Mesendoderm (in vitro differentiated cells): Measurements from ENCODE around the gene TAS2R41.

ENCODE experiments used
- DNase-seq: peaks from one replicate; pipeline ENCODE4 v3.0.0; 2013
- H2AK5ac ChIP-seq: 2 replicates; pipeline ENCODE4 v1.6.1; 2013; ENCODE audit warnings: low read length, inconsistent platforms
- H2BK120ac ChIP-seq: 2 replicates; pipeline ENCODE4 v1.6.1; 2013; ENCODE audit warnings: low read depth, mild to moderate bottlenecking, low read length, moderate library complexity, mixed read lengths
- H2BK15ac ChIP-seq: replicated peaks from 2 replicates; pipeline ENCODE4 v1.6.1; 2013; ENCODE audit warnings: low read depth, mild to moderate bottlenecking, moderate library complexity
- H2BK5ac ChIP-seq: 2 replicates; pipeline ENCODE4 v1.6.1; 2013; ENCODE audit warnings: low read length, inconsistent platforms
- H3K18ac ChIP-seq: 2 replicates; pipeline ENCODE4 v1.6.1; 2013; ENCODE audit warnings: mild to moderate bottlenecking, low read length, mixed read lengths
- H3K23ac ChIP-seq: one replicate; pipeline ENCODE4 v1.6.1; 2013; ENCODE audit warnings: low read length
- H3K27ac ChIP-seq: 2 replicates; pipeline ENCODE4 v1.5.1; 2013; ENCODE audit warnings: low read depth, mild to moderate bottlenecking, inconsistent platforms, low read length, moderate library complexity
- H3K27me3 ChIP-seq: 2 replicates; pipeline ENCODE4 v1.6.1; 2013; ENCODE audit warnings: low read length, control low read depth, mild to moderate bottlenecking, inconsistent platforms; ENCODE audit not compliant: insufficient read depth, poor library complexity
- H3K36me3 ChIP-seq: 2 replicates; pipeline ENCODE4 v1.6.1; 2013; ENCODE audit warnings: low read length, inconsistent platforms; ENCODE audit not compliant: control insufficient read depth, insufficient read depth
- H3K4ac ChIP-seq: one replicate; pipeline ENCODE4 v1.6.1; 2013; ENCODE audit warnings: low read depth, mild to moderate bottlenecking, low read length, moderate library complexity
- H3K4me1 ChIP-seq: 2 replicates; pipeline ENCODE4 v1.6.1; 2013; ENCODE audit warnings: low read depth, low read length, inconsistent platforms; ENCODE audit not compliant: control insufficient read depth
- H3K4me2 ChIP-seq: 2 replicates; pipeline ENCODE4 v1.6.1; 2013; ENCODE audit warnings: low read length
- H3K4me3 ChIP-seq: 2 replicates; pipeline ENCODE4 v1.5.1; 2013; ENCODE audit warnings: mild to moderate bottlenecking, low read length
- H3K56ac ChIP-seq: one replicate; pipeline ENCODE4 v1.6.1; 2013; ENCODE audit warnings: low read length
- H3K79me1 ChIP-seq: 2 replicates; pipeline ENCODE4 v1.6.1; 2013; ENCODE audit warnings: low read length, inconsistent platforms
- H3K79me2 ChIP-seq: 2 replicates; pipeline ENCODE4 v1.6.1; 2013; ENCODE audit warnings: mild to moderate bottlenecking, low read length; ENCODE audit not compliant: control insufficient read depth, insufficient read depth
- H3K9ac ChIP-seq: 2 replicates; pipeline ENCODE4 v1.6.1; 2013; ENCODE audit warnings: low read length, inconsistent platforms
- H4K5ac ChIP-seq: one replicate; pipeline ENCODE4 v1.6.1; 2013; ENCODE audit warnings: low read length
- H4K8ac ChIP-seq: one replicate; pipeline ENCODE4 v1.6.1; 2013; ENCODE audit warnings: low read depth, mild to moderate bottlenecking, control low read depth, low read length, moderate library complexity
- WGBS: extraction: QIAGEN DNeasy Blood & Tissue Kit; methylation state at CpG from one replicate; pipeline ENCODE4 v1.1.7; 2013; ENCODE audit warnings: low lambda C conversion rate, missing lambda C conversion rate; ENCODE audit not compliant: insufficient coverage; ENCODE audit errors: extremely low coverage; 5-methylcytosine and 5-hydroxymethylcytosine counted together

Gene TAS2R41

GRCh38 chr7:143451746-143452145 lies 25.9 kb upstream of the TAS2R41 start:
- H3K23ac ChIP-seq = no peak overlapping the region
- H3K4me3 ChIP-seq = no peak overlapping the region
- H3K4me1 ChIP-seq = no peaks in the 10 kb centered on the region
- H3K18ac ChIP-seq = no peak overlapping the region
- H3K9ac ChIP-seq = no peak overlapping the region
- no peaks in the 10 kb centered on the region for H3K79me1 ChIP-seq
- H3K36me3 ChIP-seq = no peaks in the 10 kb centered on the region
- no peaks in the 10 kb centered on the region for H3K27me3 ChIP-seq
- H3K4me2 ChIP-seq = no peak overlapping the region
- no peak overlapping the region for H2BK120ac ChIP-seq
- no peak overlapping the region for H3K27ac ChIP-seq
- no peak overlapping the region for H2BK5ac ChIP-seq
- no CpG with 5 or more reads among the region's 1 CpG for WGBS
- no peak overlapping the region for H2BK15ac ChIP-seq
- H3K56ac ChIP-seq = no peak overlapping the region
- H4K8ac ChIP-seq = no peak overlapping the region
- H3K79me2 ChIP-seq = no peaks in the 10 kb centered on the region
- H4K5ac ChIP-seq = no peak overlapping the region
- DNase-seq = no peak
- H3K4ac ChIP-seq = no peak overlapping the region
- H2AK5ac ChIP-seq = no peak overlapping the region

DNA sequence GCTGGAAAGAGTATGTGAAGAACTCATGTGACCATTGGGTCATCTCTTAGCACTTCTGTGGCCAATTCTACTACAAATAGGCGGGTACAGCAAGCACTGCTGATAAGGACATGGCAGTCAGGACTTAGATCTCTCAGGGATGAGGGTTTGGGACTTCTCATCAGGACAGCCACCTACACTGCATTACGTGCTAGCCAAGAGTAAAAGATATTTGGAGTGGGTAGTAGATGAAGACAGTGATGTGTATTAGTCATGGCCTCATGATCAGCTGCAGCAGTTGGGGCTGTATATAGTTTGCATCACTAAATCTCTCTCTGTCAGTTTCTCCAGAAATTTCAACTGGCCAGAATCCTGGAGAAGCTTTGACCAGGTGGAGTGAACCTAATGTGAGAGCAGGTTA lies 25.2 kb upstream of the TAS2R41 start:
- H3K79me1 ChIP-seq = no peaks in the 10 kb centered on the region
- H3K56ac ChIP-seq = no peak overlapping the region
- WGBS = no CpG with 5 or more reads among the region's 2 CpGs
- no peak overlapping the region for H4K5ac ChIP-seq
- no peak overlapping the region for H3K23ac ChIP-seq
- H3K27me3 ChIP-seq = no peaks in the 10 kb centered on the region
- H3K27ac ChIP-seq = no peak overlapping the region
- no peak overlapping the region for H3K9ac ChIP-seq
- no peak overlapping the region for H2BK120ac ChIP-seq
- no peak overlapping the region for H3K18ac ChIP-seq
- H3K4me3 ChIP-seq = no peak overlapping the region
- no peaks in the 10 kb centered on the region for H3K79me2 ChIP-seq
- H3K4ac ChIP-seq = no peak overlapping the region
- H2BK15ac ChIP-seq = no peak overlapping the region
- H3K36me3 ChIP-seq = no peaks in the 10 kb centered on the region
- H3K4me1 ChIP-seq = no peaks in the 10 kb centered on the region
- H3K4me2 ChIP-seq = no peak overlapping the region
- H2BK5ac ChIP-seq = no peak overlapping the region
- no peak for DNase-seq
- no peak overlapping the region for H2AK5ac ChIP-seq
- H4K8ac ChIP-seq = no peak overlapping the region

- H3K27ac ChIP-seq = no peak overlapping the region
- H3K23ac ChIP-seq = no peak overlapping the region
- H3K27me3 ChIP-seq = no peaks in the 10 kb centered on the region
- H3K4ac ChIP-seq = no peak overlapping the region
- H4K5ac ChIP-seq = no peak overlapping the region
- no peak overlapping the region for H2BK5ac ChIP-seq
- H3K79me2 ChIP-seq = no peaks in the 10 kb centered on the region
- H3K79me1 ChIP-seq = no peaks in the 10 kb centered on the region
- H3K4me1 ChIP-seq = no peaks in the 10 kb centered on the region
- H2AK5ac ChIP-seq = no peak overlapping the region
- no peaks in the 10 kb centered on the region for H3K36me3 ChIP-seq
- H3K18ac ChIP-seq = no peak overlapping the region
- no peak overlapping the region for H2BK120ac ChIP-seq
- WGBS = no CpG with 5 or more reads among the region's 1 CpG
- H4K8ac ChIP-seq = no peak overlapping the region
- H3K9ac ChIP-seq = no peak overlapping the region
- DNase-seq = no peak
- H3K4me3 ChIP-seq = no peak overlapping the region
- H3K56ac ChIP-seq = no peak overlapping the region
- H3K4me2 ChIP-seq = no peak overlapping the region
- no peak overlapping the region for H2BK15ac ChIP-seq
Observed at GRCh38 chr7:143454091-143454680, 23.5 kb upstream of the TAS2R41 start.

GRCh38 chr7:143455491-143455890 lies 22.2 kb upstream of the TAS2R41 start:
- no peak overlapping the region for H2BK120ac ChIP-seq
- H2BK5ac ChIP-seq = no peak overlapping the region
- no peaks in the 10 kb centered on the region for H3K36me3 ChIP-seq
- H3K23ac ChIP-seq = no peak overlapping the region
- H3K27ac ChIP-seq = no peak overlapping the region
- WGBS = no CpG with 5 or more reads among the region's 2 CpGs
- no peak overlapping the region for H3K9ac ChIP-seq
- H3K4ac ChIP-seq = no peak overlapping the region
- H3K79me1 ChIP-seq = no peaks in the 10 kb centered on the region
- no peak overlapping the region for H4K5ac ChIP-seq
- H2BK15ac ChIP-seq = no peak overlapping the region
- no peak for DNase-seq
- no peak overlapping the region for H4K8ac ChIP-seq
- no peaks in the 10 kb centered on the region for H3K4me1 ChIP-seq
- H2AK5ac ChIP-seq = no peak overlapping the region
- H3K56ac ChIP-seq = no peak overlapping the region
- H3K18ac ChIP-seq = no peak overlapping the region
- H3K4me3 ChIP-seq = no peak overlapping the region
- no peaks in the 10 kb centered on the region for H3K27me3 ChIP-seq
- H3K79me2 ChIP-seq = no peaks in the 10 kb centered on the region
- H3K4me2 ChIP-seq = no peak overlapping the region

GRCh38 chr7:143455942-143456341 lies 21.7 kb upstream of the TAS2R41 start:
- H3K4me2 ChIP-seq = no peak overlapping the region
- H3K56ac ChIP-seq = no peak overlapping the region
- H2AK5ac ChIP-seq = no peak overlapping the region
- no peak overlapping the region for H3K9ac ChIP-seq
- no peak overlapping the region for H2BK120ac ChIP-seq
- no peak overlapping the region for H3K23ac ChIP-seq
- H3K79me2 ChIP-seq = no peaks in the 10 kb centered on the region
- H3K79me1 ChIP-seq = no peaks in the 10 kb centered on the region
- H2BK15ac ChIP-seq = no peak overlapping the region
- no peak overlapping the region for H2BK5ac ChIP-seq
- H3K27ac ChIP-seq = no peak overlapping the region
- no peak overlapping the region for H3K18ac ChIP-seq
- no peaks in the 10 kb centered on the region for H3K36me3 ChIP-seq
- WGBS = no CpG with 5 or more reads among the region's 4 CpGs
- H4K8ac ChIP-seq = no peak overlapping the region
- H4K5ac ChIP-seq = no peak overlapping the region
- H3K4ac ChIP-seq = no peak overlapping the region
- H3K4me3 ChIP-seq = no peak overlapping the region
- DNase-seq = no peak
- H3K4me1 ChIP-seq = no peaks in the 10 kb centered on the region
- no peaks in the 10 kb centered on the region for H3K27me3 ChIP-seq
